Measurements from ENCODE around the gene TM9SF1.
"Not testable (repeated sequence)": the region's sequence is repeated elsewhere in the genome, so short reads cannot be mapped to it uniquely, and the experiment has no call there.

The TM9SF1 gene

GRCh38 chr14:24224618-24225071 lies 29.4 kb upstream of the TM9SF1 start:
- DNase-seq (ENCODE audit: low read depth): no peak

GRCh38 chr14:24222987-24223386 lies 27.7 kb upstream of the TM9SF1 start:
- DNase-seq (ENCODE audit: low read depth): not testable (repeated sequence)

GRCh38 chr14:24219521-24219920 lies 24.3 kb upstream of the TM9SF1 start:
- DNase-seq (ENCODE audit: low read depth): no peak

- DNase-seq (ENCODE audit: low read depth): no peak
Observed at GRCh38 chr14:24219080-24219479, 23.8 kb upstream of the TM9SF1 start.

GRCh38 chr14:24216876-24217275 lies 21.6 kb upstream of the TM9SF1 start:
- DNase-seq (ENCODE audit: low read depth): not testable (repeated sequence)

DNA sequence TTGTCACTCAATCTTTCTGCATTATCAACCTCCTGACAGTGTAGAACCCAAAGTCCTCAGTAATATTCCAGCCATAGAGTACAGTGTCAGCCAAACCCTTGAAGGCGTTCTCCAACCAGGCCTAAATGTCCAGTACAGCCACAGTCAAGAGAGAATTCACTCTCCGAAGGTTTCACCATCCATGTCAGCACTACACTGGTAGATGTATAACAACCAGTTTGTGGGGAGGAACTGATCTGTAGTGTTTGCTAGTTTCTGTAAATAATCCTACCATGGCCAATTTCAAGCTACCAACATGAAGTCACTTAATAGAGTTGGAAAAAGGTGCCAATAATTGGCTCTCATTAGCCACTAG lies 21.1 kb upstream of the TM9SF1 start:
- DNase-seq (ENCODE audit: low read depth): no peak

DNA sequence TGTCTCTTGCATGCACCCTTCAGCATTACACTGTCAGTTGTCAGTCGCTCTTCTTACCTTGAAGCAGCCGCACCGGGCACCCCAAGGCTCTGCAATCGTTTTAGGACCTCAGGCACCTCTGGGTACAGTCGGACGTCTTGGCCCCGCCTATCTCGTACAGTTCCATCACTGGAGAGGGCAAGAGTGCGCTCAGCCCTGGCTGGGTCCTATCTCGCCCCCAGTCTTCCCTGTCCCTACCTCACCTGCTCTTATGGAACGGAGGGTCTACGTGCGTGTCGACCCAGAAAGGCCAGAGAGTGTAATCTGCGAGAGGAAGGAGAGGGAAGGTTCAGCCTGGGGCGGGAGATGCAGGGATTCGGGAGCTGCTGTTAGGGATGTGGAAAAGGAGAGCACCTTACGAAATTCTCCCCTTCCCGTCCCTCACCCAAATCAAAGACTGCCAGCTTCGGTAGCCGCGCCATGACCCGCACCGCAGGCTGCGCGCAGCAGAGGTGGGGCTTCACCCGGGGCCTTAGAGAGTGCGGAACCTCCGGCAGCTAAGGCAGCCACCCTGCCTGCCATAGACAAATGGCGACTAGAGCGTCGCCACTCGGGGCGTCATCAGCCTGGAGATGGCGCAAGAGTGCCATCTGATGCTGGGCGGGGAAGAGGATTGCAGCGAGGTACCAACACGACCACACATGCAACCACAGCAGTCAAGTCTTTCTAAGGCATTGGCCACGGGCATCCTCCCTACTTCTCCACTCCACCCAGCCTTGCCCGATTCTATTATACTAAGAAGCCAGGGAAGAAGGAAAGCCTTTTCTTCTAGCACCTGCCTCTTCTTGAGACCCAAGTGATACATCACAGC lies 20.5 kb upstream of the TM9SF1 start, which contains the start of gene MDP1:
TSS of gene MDP1 (minus strand) at position 572 of the 850 bp plus-strand sequence. CDS start at position 461, 111 bp downstream.
- DNase-seq (ENCODE audit: low read depth): peak; percentile 74

- DNase-seq (ENCODE audit: low read depth): no peak
Observed at GRCh38 chr14:24213866-24214662, 18.8 kb upstream of the TM9SF1 start.

- DNase-seq (ENCODE audit: low read depth): peak; percentile 91
Observed at GRCh38 chr14:24212924-24213865, 18.0 kb upstream of the TM9SF1 start, which contains the start of gene CHMP4A. Gene CHMP4A, minus strand, starts transcription at chr14:24213488. Its CDS starts 49 bp downstream, at chr14:24213439.

- DNase-seq (ENCODE audit: low read depth): no peak
Observed at GRCh38 chr14:24211311-24211710, 16.1 kb upstream of the TM9SF1 start.

- no peak for DNase-seq (ENCODE audit: low read depth)
Observed at GRCh38 chr14:24207625-24208024, 12.4 kb upstream of the TM9SF1 start.

DNA sequence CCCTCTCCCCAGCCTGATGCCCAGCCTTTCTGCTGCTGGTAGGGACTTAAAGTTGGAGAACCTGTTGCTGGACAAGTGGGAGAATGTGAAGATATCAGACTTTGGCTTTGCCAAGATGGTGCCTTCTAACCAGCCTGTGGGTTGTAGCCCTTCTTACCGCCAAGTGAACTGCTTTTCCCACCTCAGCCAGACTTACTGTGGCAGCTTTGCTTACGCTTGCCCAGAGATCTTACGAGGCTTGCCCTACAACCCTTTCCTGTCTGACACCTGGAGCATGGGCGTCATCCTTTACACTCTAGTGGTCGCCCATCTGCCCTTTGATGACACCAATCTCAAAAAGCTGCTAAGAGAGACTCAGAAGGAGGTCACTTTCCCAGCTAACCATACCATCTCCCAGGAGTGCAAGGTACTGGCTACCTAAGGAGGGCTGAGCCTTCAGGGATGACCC lies 11.9 kb upstream of the TM9SF1 start:
- DNase-seq (ENCODE audit: low read depth): no peak

GRCh38 chr14:24206260-24207103 lies 11.2 kb upstream of the TM9SF1 start:
- no peak for DNase-seq (ENCODE audit: low read depth)

DNA sequence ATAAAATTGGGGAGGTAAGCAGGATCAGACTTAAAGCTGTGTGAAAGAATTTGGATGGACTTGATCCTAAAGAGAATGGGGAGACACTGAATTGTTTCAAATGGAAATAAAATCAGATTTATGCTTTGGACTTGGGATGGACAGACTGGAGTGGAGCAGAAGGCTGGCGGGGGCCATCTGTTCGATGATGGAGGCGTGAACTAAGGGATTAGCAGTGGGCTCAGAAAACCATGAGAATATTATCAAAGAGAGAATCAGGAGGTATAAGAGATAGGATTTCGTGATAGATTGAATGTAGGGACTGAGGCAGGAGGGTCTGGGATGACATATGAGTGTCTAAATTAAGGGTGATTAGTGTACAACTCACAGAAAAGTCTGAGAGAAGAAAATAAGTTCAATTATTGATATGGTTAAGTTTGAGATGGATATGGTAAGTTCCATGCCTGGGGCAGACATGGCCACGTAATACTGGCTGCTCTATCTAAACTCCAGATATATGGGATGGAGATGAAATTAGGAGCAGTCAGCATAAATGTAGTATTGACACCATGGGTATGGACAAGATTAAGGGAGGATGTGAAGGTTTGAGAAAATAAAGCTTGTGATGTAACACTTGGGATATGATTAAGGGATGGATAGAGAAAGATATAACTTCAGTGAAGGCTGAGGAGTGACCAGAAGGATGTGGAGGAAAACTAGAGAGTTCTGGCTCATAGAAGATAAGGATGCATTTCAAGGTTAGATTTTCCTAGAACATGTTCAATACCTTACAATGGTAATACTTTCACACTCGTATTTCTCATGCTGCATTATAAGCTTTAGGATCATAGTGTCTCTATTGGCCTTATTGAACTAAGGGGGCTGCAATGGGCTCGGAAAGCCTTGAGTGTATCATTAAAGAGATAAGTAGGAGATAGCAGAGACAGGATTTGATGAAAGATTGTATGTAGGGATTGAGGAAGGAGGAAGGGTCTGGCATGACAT lies 9.2 kb upstream of the TM9SF1 start:
- no peak for DNase-seq (ENCODE audit: low read depth)

DNA sequence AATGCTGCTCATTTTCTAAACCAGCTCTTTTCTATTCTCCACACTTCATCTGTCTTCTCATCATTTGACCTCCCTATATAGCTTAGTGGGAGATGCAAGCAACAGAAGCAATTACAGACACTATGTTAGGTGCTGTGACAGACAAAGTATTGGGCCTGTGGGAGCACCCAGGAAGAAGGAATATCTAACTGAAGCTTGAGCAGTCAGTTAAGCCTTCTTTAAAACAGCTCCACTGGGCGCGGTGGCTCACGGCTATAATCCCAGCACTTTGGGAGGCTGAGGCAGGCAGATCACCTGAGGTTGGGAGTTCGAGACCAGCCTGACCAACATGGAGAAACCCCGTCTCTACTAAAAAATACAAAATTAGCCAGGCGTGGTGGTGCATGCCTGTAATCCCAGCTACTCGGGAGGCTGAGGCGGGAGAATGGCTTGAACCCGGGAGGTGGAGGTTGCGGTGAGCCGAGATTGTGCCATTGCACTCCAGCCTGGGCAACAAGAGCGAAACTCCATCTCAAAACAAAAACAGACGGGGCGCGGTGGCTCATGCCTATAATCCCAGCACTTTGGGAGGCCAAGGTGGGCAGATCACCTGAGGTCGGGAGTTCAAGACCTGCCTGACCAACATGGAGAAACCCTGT lies 8.1 kb upstream of the TM9SF1 start:
- DNase-seq (ENCODE audit: low read depth): not testable (repeated sequence)

GRCh38 chr14:24202538-24202937 lies 7.3 kb upstream of the TM9SF1 start:
- DNase-seq (ENCODE audit: low read depth): not testable (repeated sequence)

GRCh38 chr14:24198814-24199524 lies 3.7 kb upstream of the TM9SF1 start:
- no peak for DNase-seq (ENCODE audit: low read depth)

DNA sequence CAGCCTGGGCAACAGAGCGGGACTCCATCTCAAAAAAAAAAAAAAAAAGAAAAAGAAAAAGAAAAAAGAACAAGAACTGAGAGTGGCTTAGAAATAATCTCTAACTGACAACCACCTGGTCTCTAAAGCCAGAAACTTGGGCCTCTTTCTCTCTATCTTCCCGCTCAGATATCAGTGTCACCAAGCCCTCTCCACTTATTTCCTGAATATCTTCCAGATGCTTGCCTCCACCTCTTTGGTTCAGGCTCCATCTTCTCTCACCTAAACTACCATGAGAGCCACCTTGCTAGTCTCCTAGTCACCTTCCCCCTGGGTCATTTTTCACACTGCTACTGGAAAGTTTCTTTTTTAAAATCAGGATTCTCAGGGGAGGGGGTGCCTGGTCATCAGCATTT lies 1.8 kb upstream of the TM9SF1 start:
- no peak for DNase-seq (ENCODE audit: low read depth)

Measured in CMK (cell line).